ENCODE data around the gene MYH9. TPM values are rescaled to one million over a fixed set of nuclear protein-coding genes. Genes with fewer than 3 reads are reported as not detected.
A peak's percentile ranks its signal among the peaks of the same experiment; 100 is the strongest.

Gene MYH9
- total RNA-seq, 4 donors from 2014 or later = 241 to 387 (median 358) TPM

GRCh38 chr22:36259615-36260300 lies 128.0 kb downstream of the MYH9 start:
- Histone ChIP-seq H3K4me1 (peaks cover 33 to 49% (median 41%) of the 10 kb centered on the region in 4 donors), H3K27ac (replicated peaks in 1 of 4) (peak overlapping the region; percentile 52 to 68 (median 64)), H3K36me3 (peaks cover 0 to 47% (median 36%) of the 10 kb centered on the region in 4 donors), H3K9me3 (no peaks in the 10 kb centered on the region), H3K4me3 (no peak overlapping the region), H3K27me3 (no peaks in the 10 kb centered on the region)
- no peak for DNase-seq (ENCODE audit: extremely low spot score)
- TF ChIP-seq POLR2A (IDR thresholded peaks at IDR 0.05; ENCODE audit: low read depth) (no peak), EP300 (IDR thresholded peaks at IDR 0.05) (no peak), POLR2AphosphoS5 (IDR thresholded peaks at IDR 0.05) (no peak)
- TF ChIP-seq, protein P1, sequence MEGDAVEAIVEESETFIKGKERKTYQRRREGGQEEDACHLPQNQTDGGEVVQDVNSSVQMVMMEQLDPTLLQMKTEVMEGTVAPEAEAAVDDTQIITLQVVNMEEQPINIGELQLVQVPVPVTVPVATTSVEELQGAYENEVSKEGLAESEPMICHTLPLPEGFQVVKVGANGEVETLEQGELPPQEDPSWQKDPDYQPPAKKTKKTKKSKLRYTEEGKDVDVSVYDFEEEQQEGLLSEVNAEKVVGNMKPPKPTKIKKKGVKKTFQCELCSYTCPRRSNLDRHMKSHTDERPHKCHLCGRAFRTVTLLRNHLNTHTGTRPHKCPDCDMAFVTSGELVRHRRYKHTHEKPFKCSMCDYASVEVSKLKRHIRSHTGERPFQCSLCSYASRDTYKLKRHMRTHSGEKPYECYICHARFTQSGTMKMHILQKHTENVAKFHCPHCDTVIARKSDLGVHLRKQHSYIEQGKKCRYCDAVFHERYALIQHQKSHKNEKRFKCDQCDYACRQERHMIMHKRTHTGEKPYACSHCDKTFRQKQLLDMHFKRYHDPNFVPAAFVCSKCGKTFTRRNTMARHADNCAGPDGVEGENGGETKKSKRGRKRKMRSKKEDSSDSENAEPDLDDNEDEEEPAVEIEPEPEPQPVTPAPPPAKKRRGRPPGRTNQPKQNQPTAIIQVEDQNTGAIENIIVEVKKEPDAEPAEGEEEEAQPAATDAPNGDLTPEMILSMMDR (IDR thresholded peaks at IDR 0.05) = no peak
- WGBS = 71% methylated on average over 11 of the region's 14 CpGs
- intact Hi-C loops (cut with DNase I) = loop anchor here (5.0 kb wide), 1 partner anchor 57 kb away; the partner anchor contains the start of gene APOL4

DNA sequence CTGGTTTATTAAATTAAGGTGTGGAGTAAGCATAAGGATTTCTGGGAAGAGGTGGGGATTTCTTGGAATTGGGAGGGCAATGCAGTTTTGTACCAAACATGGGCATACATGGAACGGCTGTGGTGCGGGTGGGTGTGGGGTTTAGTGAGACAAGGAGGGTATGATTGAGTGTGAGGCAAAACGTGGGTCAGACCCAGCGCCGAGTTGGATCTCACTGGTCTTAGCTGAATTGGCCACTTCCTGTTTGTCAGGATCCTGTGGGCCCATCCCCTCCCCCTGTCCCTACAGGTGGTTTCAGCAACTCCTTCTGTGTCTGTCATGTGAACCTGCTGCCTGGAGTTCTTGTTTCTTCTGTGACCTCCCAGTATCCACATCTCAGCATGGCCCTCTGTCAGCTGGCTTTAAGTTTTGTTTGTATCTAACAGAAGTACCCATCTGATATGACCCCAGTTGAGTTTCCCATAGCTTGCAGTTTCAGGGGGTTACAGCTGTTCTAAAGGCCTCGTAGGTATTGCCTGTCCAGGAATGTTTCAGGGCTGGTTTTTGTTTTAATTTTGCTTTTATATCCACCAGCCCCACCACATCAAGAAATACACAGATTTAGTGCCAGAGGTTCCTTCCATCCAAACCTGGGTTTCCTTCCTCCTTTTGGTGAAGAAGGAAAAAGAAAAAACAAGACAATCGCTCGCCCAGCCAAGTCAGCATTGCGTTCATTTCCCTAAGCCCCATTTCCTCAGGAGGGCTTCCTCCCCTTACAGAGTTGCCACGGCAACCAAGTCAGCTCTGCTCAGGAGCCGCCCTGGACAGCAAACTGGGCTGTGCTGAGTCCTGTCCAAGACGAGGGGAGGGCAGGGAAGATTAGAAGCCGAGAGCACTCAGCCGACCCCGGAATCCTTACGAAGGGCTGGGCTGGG lies 128.8 kb downstream of the MYH9 start:
- TF ChIP-seq, protein P1 (IDR thresholded peaks at IDR 0.05) = no peak
- TF ChIP-seq EP300 (IDR thresholded peaks at IDR 0.05) (no peak), POLR2AphosphoS5 (IDR thresholded peaks at IDR 0.05) (no peak), POLR2A (IDR thresholded peaks at IDR 0.05; ENCODE audit: low read depth) (no peak)
- peaks cover 41 to 57% (median 49%) of the 10 kb centered on the region in 4 donors for H3K4me1 ChIP-seq

GRCh38 chr22:36257948-36258670 lies 129.7 kb downstream of the MYH9 start:
- TF ChIP-seq POLR2A (IDR thresholded peaks at IDR 0.05; ENCODE audit: low read depth) (no peak), POLR2AphosphoS5 (IDR thresholded peaks at IDR 0.05) (no peak), EP300 (IDR thresholded peaks at IDR 0.05) (no peak)
- TF ChIP-seq, protein P1 (IDR thresholded peaks at IDR 0.05) = no peak
- Histone ChIP-seq H3K36me3 (peaks cover 0 to 41% (median 29%) of the 10 kb centered on the region in 4 donors), H3K27me3 (no peaks in the 10 kb centered on the region), H3K4me1 (peaks cover 48 to 65% (median 57%) of the 10 kb centered on the region in 4 donors), H3K27ac (replicated peaks in 1 of 4) (peak overlapping the region; percentile 52 to 68 (median 64)), H3K4me3 (no peak overlapping the region), H3K9me3 (no peaks in the 10 kb centered on the region)
- no peak for DNase-seq (ENCODE audit: extremely low spot score)
- intact Hi-C loops (cut with DNase I) = loop anchor here (5.0 kb wide), 1 partner anchor 56 kb away; the partner anchor contains the start of gene APOL4
- 81% methylated on average over 11 of the region's 13 CpGs for WGBS

More for the DNA sequence above, 128.8 kb downstream of the MYH9 start:
- Histone ChIP-seq H3K9me3 (no peaks in the 10 kb centered on the region), H3K4me3 (no peak overlapping the region), H3K27ac (replicated peaks in 1 of 4) (peak overlapping the region; percentile 52 to 68 (median 64)), H3K36me3 (peaks cover 0 to 42% (median 34%) of the 10 kb centered on the region in 4 donors), H3K27me3 (no peaks in the 10 kb centered on the region)
- DNase-seq (ENCODE audit: extremely low spot score) = no peak
- 30% methylated on average over 15 of the region's 16 CpGs for WGBS
- intact Hi-C loops (cut with DNase I) = loop anchor here (5.0 kb wide), 1 partner anchor 57 kb away; the partner anchor contains the start of gene APOL4

GRCh38 chr22:36257308-36257707 lies 130.5 kb downstream of the MYH9 start:
- peaks cover 50 to 73% (median 65%) of the 10 kb centered on the region in 4 donors for H3K4me1 ChIP-seq
- no peak overlapping the region for H3K4me3 ChIP-seq
- no peak for DNase-seq (ENCODE audit: extremely low spot score)
- peaks cover 0 to 34% (median 23%) of the 10 kb centered on the region in 4 donors for H3K36me3 ChIP-seq
- H3K9me3 ChIP-seq = no peaks in the 10 kb centered on the region
- no peak for TF ChIP-seq POLR2AphosphoS5 (IDR thresholded peaks at IDR 0.05)
- TF ChIP-seq POLR2A (IDR thresholded peaks at IDR 0.05; ENCODE audit: low read depth) = no peak
- TF ChIP-seq, protein P1 (IDR thresholded peaks at IDR 0.05) = no peak
- TF ChIP-seq EP300 (IDR thresholded peaks at IDR 0.05) = no peak
- H3K27ac ChIP-seq (replicated peaks in 1 of 4) = peak overlapping the region in 2 of 4 donors; percentile 61 to 67
- WGBS = 81% methylated on average over 5 of the region's 8 CpGs
- H3K27me3 ChIP-seq = no peaks in the 10 kb centered on the region
- intact Hi-C loops (cut with DNase I) = loop anchor here (5.0 kb wide), 1 partner anchor 55 kb away; the partner anchor contains the start of gene APOL4

Data from esophagus muscularis mucosa (tissue), 4 donors.